Medulla oblongata (tissue), 1 donor: ENCODE results near the gene MUTYH.
A peak's percentile ranks its signal among the peaks of the same experiment; 100 is the strongest.

Source experiments
- DNase-seq: peaks from one replicate; pipeline ENCODE4 v3.0.0-alpha.2; 2015; ENCODE audit errors: extremely low spot score

Gene MUTYH

DNA sequence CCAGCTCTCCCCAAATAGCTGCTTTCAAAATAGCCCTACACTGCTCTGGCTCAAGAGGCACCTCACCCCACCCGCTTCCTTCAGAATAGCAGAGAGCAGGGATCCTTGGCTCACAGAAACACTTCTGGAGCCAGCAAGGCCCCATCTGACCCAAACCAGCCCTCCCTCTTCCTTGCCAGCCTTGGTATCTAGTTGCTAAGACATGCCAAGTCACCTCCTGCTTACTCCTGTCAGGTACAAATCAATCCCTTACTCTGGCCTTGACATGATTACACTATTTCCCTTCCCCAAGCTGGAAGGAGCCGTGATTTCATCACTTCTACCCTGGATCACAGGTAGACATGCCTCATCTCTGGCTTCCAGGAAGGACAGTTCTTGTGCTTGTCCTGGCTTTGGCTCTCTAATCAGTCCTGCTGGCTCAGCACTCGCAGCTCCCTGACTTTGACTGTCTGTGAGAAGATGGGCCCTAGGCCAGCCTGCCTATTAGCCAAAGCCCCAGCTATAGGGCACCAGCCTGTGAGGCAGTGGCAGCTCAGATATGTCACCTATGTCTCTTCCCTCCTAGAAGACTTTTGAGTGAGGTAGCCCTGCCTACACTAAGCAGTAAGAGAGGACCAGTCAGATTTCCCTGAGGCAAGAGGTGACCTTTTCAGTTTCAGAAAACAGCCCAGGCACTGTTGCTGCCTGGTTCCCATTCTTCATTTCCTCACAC lies 8.9 kb upstream of the MUTYH start:
- no peak for DNase-seq

DNA sequence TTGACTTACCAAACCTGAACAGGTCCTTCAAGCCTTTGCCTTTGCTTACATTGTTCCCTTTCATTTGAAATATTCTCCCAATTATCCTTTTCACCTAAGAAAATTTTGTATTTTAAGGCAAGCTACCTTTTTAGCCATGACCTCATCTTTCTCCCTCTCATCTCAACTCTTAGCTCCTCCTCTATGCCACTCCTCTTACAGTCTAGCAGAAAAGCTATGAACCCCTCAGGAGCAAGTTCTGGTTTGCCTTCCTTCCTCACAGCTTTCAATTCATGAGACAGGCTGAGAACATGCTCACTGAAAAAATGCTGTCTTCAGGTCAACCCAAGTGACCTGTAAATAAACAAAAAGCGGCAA lies 8.3 kb upstream of the MUTYH start:
- no peak for DNase-seq

DNA sequence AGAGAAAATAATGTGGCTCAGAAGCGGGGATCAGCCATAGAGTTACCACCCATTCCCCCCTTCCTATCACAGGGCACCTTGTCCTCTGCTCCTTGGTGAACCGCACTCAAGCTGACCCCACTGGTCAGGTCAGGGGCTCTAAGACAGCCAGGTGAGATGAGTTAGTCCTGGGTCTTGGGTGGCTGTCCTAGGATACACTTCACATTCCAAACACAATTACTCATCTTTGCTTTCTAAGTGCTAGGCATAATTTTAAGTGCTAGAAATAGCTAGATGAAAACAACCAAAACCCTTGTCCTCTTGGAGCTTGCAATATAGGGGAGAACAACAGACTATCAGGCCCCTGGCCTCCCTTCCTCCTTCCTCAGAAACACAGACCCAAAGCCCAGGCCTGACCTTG lies 7.8 kb upstream of the MUTYH start:
- DNase-seq = no peak

DNA sequence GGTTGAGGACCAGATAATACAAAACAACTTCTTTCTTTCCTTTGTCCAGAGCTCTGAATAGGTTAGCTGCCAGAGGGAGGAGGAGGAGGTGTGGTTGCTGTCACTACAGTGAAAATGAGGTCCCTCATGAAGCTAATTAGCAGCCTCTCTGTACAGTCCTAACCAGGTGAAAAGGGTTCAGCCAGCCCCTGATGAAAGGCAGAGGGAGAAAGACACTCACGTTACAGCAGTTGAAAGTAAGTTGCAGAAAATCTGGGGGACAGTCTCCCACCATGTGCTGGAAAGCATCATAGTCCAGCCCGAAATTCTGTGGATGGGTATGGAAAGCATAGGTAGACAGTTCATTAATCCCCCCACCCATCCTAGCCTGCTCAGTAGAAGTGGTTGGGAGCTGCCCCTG lies 6.2 kb upstream of the MUTYH start:
- no peak for DNase-seq

DNA sequence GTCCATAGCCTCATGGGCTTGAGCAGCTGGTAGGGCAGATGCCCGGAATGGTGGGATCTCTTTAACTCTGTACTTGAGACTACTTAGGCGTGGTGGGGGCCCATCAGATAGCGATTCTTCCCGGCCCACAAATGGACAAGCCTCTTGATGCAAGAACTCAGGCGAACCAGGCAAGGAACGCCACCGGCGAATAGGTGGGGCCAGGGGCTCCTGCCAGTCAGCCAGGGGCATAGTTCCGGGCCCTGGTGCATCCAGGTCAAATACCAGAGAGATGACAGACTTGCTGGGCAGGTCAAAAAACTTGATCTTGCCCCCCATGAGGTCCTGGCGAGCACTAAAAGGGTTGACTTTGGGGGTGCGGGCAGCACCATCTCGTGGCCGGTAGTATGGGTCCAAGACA lies 4.8 kb upstream of the MUTYH start:
- DNase-seq = no peak

DNA sequence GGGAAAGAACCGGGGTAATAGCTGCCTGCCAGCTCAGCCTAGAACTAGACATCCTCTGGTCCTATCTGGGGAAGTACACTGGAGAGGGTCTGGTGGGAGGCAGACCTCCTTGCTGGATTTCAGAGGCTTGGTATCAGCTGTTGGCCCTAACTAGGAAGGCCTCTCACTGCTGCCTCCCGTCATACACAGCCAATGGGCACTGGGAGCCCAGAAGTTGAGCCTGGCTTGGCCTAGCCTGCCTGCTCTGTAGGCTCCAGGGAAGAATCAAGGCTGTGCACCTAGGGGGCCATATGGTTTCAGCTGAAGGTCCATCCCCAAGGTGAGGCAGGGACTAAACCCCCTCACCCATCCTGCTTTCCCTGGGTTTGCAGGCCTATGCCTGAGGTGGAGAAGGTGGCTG lies 4.3 kb upstream of the MUTYH start:
- no peak for DNase-seq

DNA sequence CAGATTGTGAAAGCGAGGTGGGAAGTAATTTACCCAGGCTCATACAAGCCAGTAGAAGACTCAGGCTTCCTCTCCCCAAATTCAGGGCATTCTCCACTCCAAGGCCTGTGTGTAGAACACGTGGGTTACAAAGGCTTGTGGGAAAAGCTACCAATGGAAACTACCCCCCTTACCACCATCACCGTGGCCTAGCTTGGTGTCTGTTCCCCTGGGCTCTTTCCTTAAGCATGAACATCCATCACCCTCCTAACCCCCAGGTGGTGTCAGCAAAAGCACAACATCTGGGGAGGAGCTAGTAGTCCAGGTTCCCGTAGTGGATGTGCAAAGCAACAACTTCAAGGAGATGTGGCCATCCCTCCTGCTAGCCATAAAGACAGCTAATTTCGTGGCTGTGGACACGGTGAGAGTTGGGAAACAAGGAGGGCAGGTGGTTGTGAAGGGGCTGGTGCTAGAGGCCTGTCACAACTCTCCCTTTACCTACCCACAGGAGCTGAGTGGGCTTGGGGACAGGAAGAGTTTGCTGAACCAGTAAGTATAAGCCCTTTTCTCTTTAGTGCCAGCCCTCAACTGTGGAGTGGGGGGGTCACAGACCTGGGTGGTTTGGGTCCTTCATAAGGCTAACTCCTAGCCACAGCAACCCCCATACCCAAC lies 701 bp upstream of the MUTYH start:
- DNase-seq = no peak

DNA sequence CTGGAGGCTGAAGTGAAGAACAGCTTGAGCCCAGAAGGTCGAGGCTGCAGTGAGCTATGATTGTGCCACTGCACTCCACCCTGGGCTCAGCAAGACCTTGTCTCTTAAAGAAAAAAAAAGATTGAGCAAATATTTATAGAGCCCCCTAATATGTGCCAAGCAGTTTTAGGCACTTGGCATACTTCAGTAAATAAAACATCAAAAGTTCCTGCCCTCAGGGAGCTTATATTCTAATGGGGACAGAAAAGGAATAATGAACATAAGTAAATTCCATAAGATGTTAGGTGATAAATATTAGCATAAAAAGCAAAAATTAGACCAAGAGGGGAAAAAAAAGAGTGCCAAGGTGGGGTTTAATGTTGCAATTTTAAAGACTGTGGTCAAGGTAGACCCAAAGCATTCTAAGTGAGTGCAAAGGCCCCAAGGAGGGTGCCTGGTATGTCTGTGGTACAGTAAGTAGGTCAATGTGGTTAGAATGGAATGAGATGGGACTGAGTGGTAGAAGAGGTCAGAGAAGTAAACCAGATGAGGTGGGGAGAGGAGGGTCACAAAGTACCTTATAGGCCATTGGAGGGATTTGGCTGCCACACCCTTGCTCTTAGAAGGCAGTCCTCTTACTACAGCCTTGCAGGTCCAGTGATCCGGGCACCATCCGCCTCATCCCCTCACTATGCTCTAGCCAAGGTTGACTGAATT lies 2.5 kb downstream of the MUTYH start:
- DNase-seq = no peak

DNA sequence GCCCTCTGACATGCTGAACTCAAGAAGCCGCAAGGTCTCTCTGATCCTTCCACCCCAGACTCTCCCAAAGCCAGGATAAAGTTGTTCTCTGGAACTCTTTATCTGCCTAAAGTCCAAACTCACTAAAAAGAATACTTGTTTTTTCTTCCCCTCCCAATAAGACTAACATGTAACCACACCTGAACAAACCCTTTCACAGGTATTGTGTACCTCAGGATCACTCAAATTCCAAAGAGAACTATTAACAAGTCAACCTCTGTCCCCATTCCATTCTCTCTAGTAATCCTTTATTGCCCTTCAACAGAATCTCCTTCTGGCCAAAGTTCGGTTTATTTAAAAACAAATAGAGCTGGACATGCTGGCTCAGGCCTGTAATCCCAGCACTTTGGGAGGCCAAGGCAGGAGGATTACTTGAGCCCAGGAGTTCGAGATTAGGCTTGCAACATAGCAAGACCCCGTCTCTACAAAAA lies 4.3 kb downstream of the MUTYH start:
- DNase-seq = no peak

DNA sequence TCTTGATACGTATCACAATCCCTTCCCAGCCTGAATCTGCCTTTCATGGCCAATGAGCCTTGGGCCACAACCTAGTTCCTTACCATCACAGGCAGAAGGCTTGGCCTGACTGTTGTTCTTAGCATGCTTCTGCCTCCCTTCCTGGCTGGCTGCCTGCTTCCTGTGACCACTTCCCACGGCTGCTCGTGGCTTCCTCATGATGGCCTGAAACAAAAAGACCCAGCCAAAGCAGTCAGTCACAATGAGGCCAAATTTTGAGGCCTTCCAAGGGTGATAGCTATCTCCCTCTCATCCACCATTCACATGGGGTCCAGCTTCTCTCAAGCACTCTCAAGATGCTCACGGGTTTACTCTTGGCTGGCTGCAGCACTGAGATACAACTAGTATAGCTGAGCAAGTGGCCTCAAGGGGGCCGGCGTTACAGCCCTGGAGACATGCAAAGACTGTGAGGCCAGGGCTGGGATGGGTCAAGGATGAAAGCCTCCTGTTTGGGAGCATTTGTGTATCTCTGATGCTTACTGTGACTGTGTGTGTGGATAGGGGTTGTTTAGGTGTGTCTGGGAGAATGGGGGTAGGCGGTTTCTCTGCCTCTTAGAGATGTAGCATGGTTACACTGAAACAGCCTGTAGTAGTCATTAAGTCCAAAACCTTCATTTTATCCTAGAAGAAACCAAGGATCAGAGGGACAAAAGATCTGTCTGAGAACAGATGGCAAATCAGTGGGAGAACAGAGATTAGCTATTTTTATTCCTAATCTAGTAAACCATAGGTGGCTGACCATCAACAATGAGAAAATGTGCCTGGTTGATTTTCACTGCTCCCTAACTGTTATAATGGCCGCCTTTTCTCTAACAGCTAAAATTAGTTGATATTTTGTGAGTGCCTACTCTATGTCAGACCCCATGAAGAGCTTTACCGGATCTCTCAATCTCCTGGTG lies 5.7 kb downstream of the MUTYH start:
- peak; percentile 66 for DNase-seq

DNA sequence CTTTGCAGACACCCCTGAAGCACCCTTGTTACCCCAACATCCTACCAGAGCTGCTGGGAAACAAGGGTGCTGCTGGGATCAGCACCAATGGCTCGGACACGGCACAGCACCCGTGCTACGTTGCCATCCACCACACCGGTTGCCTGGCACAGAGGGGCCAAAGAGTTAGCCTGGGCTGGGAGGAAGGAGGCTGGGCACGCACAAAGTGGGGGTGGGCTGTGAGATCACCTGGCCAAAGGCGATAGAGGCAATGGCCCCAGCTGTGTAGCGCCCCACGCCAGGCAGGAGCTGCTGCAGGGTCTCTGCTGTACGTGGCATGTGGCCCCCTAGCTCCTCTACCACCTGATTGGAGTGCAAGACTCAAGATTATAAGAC lies 7.9 kb downstream of the MUTYH start:
- DNase-seq = no peak

DNA sequence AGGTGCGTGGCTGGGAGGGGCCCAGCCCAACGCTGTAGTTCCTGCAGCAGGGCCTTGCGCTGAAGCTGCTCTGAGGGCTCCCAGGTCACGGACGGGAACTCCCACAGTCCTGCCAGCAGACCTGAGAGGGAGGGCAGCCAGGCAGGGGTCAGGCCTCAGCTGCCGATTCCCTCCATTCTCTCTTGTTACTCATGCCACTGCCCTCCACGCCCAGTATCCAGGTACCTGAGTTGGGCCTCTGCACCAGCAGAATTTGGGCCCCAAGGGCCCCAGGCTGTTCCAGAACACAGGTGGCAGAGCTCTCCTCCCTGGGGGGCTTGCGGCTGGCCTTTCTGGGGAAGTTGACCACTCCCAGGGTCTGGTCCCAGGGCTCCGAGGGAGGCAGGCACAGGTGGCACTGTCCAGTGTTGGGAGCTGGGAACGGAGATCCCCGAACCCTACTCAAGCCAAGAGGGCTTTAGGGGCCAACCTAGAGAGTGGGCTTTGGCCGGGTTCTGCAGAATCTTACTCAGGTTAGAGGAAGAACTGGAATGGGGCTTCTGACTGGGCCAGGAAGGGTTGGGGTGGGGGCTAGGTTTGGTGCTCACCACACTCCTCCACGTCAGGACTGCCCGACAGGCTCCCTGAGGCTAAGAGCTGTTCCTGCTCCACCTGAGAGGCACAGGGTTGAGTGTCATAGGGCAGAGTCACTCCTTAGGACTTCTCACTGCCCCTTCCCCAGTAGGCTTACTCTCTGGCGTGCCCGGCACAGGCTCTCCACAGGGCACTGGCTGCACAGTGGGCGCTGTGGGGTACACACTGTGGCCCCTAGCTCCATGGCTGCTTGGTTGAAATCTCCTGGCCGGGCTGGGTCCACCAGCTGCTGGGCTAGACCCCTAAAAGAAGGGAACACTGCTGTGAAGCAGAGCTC lies 8.5 kb downstream of the MUTYH start:
- DNase-seq = no peak

DNA sequence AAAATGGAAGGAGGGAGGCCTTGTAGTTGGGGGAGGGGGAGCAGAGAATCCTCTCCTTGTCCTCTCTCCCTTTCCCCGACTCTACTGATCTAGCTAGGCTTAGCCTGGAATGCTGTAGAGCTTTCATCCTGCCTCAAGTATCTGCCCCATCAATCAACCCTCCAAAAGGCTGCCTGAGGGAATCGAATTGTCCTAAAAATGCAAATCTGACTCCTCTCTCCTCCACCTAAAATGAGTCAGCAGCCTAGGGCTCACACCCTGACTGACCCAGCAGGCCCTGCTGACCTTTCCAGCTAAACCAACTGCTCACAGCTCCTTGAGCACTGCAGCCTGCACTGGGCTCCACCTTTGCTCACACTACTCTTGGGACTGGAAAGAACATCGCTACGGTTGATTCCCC lies 10.8 kb downstream of the MUTYH start:
- DNase-seq = no peak

DNA sequence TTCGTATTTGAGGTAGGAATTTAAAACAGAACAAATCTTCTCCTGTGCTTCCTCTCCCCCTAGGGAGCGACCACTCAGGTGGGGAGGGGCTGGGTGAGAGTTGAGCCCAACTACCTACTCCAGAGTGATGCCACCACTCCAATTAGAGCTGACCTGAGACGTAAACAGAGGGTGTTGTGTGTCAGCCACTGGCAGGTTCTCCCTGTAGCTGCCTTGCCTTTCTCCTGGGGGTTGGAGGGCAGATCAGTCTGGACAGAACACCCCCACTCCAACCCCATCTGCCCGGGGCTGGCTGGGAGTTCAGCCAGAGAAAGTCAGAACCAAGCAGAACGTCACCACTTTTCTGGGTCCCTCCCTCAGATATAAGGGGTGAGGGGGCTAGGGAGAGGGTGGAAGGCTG lies 11.6 kb downstream of the MUTYH start:
- no peak for DNase-seq

DNA sequence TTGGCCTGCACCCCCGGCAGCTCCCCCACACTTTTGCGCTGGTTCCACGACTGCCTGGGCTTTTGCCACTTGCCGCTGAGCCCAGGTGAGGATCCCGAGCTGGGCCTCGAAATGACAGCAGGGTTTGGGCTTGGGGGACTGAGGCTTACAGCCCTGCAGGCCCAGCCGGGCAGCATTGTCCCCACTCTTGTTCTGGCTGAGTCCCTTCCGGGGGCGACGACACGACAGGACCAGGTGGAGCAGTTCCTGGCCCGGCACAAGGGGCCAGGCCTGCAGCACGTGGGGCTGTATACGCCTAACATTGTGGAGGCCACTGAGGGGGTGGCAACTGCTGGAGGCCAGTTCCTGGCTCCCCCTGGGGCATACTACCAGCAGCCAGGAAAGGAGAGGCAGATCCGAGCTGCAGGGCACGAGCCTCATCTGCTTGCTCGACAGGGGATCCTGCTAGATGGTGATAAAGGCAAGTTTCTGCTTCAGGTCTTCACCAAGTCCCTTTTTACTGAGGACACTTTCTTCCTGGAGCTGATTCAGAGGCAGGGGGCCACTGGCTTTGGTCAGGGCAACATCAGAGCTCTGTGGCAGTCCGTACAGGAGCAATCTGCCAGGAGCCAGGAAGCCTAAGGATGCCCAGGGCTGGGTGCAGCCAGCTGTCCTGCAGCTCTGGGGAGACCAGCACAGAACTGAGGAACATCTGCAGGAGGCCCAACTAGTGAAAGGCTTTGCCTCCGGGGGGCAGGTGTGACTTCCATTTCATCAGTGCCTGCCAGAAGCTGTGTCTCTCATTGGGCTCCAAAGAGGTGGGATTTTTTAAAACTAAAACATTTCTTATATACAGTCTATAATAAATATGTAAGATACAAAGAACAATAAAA lies 12.4 kb downstream of the MUTYH start:
- DNase-seq = no peak

DNA sequence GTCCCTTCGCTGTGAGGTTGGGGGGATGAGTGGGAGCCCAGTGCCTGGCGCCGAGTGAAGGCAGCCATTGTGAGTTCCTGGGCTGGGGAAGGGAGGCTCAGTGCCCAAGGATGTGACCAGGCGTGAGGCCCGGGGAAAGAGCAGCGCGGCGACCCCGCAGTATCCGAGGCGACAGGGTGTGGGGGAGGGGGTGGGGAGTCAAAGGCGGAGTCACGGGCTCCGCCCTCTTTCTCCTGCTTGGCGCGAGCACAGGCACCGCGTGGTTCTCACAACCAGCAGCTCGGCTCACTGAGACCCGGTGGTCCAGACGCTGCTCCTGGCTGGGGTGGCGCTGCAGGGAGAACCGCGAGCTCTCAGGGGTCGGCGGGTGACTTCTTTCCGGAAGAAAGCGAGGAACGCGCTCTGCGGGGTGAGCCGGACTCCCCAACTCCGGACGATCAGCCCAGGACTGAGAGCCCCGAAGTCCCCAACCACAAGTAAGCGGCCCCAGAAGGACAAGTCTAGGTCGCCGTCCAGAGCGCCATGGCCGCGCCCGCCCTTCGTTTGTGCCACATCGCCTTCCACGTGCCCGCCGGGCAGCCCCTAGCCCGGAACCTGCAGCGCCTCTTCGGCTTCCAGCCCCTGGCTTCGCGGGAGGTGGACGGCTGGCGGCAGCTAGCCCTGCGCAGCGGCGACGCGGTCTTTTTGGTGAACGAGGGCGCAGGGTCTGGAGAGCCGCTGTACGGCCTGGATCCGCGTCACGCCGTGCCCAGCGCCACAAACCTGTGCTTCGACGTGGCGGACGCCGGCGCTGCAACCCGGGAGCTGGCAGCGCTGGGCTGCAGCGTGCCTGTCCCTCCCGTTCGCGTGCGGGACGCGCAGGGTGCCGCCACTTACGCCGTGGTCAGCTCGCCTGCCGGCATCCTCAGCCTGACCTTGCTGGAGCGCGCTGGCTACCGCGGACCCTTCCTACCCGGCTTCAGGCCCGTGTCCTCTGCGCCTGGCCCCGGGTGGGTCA lies 13.3 kb downstream of the MUTYH start, which contains the start of gene HPDL:
Gene HPDL, plus strand, starts transcription at position 269 of the 997 bp plus-strand sequence. Its CDS starts 254 bp downstream, at position 523.
- DNase-seq = peak; percentile 89

DNA sequence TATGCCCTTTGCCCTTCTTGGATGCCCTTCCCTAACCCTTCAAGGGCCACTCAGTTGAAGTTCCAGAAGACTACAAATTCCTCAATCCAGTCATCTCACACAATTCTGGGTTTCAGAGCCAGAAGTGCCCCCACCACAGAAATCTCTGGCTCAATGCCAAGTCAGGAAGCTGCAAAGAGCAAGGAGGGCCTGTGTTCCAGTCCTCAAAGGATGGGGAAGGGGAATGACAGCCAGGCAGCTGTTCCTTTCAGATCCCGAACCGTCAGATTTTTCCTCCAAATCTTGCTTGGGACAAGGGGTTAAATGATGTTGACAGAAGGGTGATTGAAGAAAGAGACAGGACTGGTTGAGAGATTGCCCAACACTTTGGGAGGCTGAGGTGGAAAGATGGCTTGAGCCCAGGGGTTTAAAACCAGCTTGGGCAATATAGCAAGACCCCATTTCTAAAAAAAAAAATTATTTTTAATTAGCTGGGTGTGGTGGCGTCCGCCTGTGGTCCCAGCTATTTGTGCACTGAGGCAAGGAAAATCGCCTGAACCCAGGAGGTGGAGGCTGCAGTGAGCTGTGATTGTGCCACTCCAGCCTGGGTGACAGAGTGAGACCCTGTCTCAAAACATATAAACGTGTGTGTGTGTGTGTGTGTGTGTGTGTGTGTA lies 14.3 kb downstream of the MUTYH start:
- peak; percentile 64 for DNase-seq

DNA sequence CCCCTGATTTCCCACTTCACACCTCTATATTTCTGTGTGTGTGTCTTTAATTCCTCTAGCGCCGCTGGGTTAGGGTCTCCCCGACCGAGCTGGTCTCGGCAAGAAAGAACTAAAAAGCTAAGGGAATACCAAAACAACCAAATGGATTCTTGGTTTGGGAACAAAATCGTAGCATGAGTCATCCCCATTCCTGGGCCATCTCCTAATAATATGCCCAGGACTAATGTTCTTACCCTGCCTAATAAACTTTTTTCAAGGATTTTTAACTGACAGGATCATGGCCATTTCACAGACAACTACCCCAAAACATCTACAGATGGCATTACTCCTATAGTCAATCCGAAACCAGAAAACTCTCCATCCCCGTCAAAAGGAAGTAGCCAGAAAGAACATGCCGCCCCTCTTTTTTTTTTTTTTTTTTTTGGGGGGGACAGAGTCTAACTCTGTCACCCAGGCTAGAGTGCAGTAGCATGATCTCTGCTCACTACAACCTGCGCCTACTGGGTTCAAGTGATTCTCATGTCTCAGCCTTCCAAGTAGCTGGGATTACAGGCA lies 17.7 kb downstream of the MUTYH start:
- no peak for DNase-seq
